Activated CD8-positive, alpha-beta T cell treated with anti-CD3 and anti-CD28 coated beads for 36 hours (primary cell): ENCODE results near the gene LRRC71. TPM values are rescaled to one million over a fixed set of nuclear protein-coding genes. Genes with fewer than 3 reads are reported as not detected.

Experiments used
- ATAC-seq: fragments of 200-7000 bp; cut with Tn5 transposase; one replicate; pipeline ENCODE4 v1.10.0; 2021; ENCODE audit warnings: mild to moderate bottlenecking, moderate library complexity
- CTCF ChIA-PET: fragments of 350-600 bp; sonication (Branson Sonifier 250); formaldehyde crosslinking; loops from one replicate; lab custom pipeline; 2021; ENCODE audit warnings: antibody characterized with exemption; lab: Charles Lee
- POLR2A ChIA-PET: fragments of 350-600 bp; sonication (Branson Sonifier 250); formaldehyde crosslinking; loops from one replicate; lab custom pipeline; 2021; ENCODE audit warnings: antibody characterized with exemption; lab: Charles Lee
- DNase-seq: peaks from one replicate; pipeline ENCODE4 v3.0.0-alpha.2; 2020
- H3K27ac Mint-ChIP-seq: one replicate; pipeline ENCODE4 v1.8.0; 2021; ENCODE audit warnings: mild to moderate bottlenecking, mixed read lengths
- H3K27me3 Mint-ChIP-seq: one replicate; pipeline ENCODE4 v1.8.0; 2021; ENCODE audit warnings: mixed read lengths
- H3K36me3 Mint-ChIP-seq: one replicate; pipeline ENCODE4 v1.8.0; 2021; ENCODE audit warnings: low read depth, mixed read lengths
- H3K4me1 Mint-ChIP-seq: one replicate; pipeline ENCODE4 v1.8.0; 2021; ENCODE audit warnings: low read depth, mixed read lengths
- H3K4me3 Mint-ChIP-seq: one replicate; pipeline ENCODE4 v1.8.0; 2021; ENCODE audit warnings: mild to moderate bottlenecking, moderate library complexity, mixed read lengths
- H3K9me3 Mint-ChIP-seq: one replicate; pipeline ENCODE4 v1.8.0; 2021; ENCODE audit warnings: mixed read lengths
- intact Hi-C: fragments of 100-400 bp; cut with micrococcal nuclease; formaldehyde crosslinking; loops from one replicate; pipeline ENCODE4 v1.10.0; 2022
- total RNA-seq, 2 experiments: library from RNA; stranded (reverse); gene quantifications; one replicate each; pipeline ENCODE4 v1.2.3, GENCODE V29; 2021
- TF ChIP-seq, protein P1 (sequence below): fragments of 200-600 bp; IDR thresholded peaks from one replicate; pipeline ENCODE4 v1.8.0; 2022; ENCODE audit warnings: antibody characterized with exemption, mild to moderate bottlenecking

LRRC71 gene
- total RNA-seq, 2 experiments from 2014 or later: not detected

DNA sequence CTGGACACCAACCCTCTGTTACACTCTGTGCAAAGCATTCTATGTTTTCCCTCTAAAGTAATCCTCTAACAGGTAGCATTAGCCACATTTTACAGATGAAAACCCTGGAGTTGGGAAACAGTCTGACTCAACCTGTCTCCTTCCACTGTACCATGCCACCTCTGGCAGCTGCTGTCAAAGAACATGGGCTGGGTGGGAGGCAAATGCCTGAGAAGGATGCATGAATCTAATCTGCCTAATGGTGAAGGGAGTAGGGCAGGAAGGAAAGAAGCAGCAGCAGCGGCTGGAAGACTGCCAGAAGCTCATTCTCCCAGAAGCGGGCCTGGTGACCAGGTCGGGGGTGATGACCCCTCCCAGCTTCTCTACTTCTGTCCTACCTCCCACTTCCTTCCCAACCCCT, 21.7 kb downstream of the LRRC71 start:
- DNase-seq: no peak
- Mint-ChIP-seq H3K9me3 (no peaks in the 10 kb centered on the region), H3K4me1 (no peaks in the 10 kb centered on the region), H3K4me3 (no peak overlapping the region), H3K27me3 (no peaks in the 10 kb centered on the region), H3K27ac (no peak overlapping the region), H3K36me3 (no peaks in the 10 kb centered on the region)
- CTCF ChIA-PET: no interaction called here
- POLR2A ChIA-PET: no interaction called here
- TF ChIP-seq, protein P1, sequence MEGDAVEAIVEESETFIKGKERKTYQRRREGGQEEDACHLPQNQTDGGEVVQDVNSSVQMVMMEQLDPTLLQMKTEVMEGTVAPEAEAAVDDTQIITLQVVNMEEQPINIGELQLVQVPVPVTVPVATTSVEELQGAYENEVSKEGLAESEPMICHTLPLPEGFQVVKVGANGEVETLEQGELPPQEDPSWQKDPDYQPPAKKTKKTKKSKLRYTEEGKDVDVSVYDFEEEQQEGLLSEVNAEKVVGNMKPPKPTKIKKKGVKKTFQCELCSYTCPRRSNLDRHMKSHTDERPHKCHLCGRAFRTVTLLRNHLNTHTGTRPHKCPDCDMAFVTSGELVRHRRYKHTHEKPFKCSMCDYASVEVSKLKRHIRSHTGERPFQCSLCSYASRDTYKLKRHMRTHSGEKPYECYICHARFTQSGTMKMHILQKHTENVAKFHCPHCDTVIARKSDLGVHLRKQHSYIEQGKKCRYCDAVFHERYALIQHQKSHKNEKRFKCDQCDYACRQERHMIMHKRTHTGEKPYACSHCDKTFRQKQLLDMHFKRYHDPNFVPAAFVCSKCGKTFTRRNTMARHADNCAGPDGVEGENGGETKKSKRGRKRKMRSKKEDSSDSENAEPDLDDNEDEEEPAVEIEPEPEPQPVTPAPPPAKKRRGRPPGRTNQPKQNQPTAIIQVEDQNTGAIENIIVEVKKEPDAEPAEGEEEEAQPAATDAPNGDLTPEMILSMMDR: no peak
- ATAC-seq: no peak
- intact Hi-C loops: no loop called here

DNA sequence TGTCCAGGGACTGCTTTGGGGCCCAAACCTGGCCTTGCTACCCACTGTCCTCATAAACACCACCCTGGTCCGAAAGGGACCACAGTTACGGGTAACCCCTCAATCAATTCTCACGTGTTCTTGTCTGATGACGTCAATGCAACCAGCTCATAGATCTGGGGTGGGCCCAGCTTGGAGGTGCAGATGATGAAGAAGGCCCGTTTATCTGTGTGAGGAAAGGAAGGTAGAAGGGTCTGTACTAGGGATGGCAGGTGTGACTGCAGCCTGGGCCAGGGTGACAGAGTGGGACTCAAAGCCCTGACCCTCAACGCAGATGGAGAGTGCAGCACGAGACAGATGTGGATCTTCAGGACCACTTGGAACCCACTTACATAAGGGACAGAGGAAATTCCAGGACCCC, 22.1 kb downstream of the LRRC71 start:
- Mint-ChIP-seq H3K4me3 (no peak overlapping the region), H3K27ac (no peak overlapping the region), H3K4me1 (no peaks in the 10 kb centered on the region), H3K27me3 (no peaks in the 10 kb centered on the region), H3K36me3 (no peaks in the 10 kb centered on the region), H3K9me3 (no peaks in the 10 kb centered on the region)
- DNase-seq (no peak), ATAC-seq (no peak)
- ChIA-PET CTCF (no interaction called here), POLR2A (no interaction called here)
- intact Hi-C loops: no loop called here
- TF ChIP-seq, protein P1: no peak

DNA sequence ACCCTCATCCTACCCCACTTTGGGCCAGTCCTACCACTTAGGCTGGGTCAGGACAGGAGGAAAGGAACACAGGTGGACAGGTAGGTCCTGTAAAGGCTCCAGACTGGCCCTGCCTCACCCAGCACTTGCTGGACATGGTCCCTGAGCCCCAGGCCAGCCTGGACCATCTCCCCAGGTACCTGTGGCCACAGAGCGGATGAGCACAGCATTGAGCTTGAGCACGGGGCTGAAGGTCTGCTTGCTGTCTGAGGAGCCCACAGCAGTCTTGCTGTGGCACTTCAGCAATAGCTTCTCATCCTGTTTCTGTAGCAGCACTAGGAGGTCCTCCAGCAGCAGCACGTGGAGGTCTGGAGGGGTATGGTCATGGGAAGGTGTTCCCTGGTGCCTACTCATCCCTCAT, 23.3 kb downstream of the LRRC71 start:
- ChIA-PET POLR2A (no interaction called here), CTCF (interaction anchor here (1.2 kb wide), 1 partner anchor 15 kb away, joined by 4 read pairs; no protein-coding TSS in a partner anchor)
- H3K27me3 Mint-ChIP-seq: no peaks in the 10 kb centered on the region
- TF ChIP-seq, protein P1: no peak
- H3K9me3 Mint-ChIP-seq: no peaks in the 10 kb centered on the region
- DNase-seq: no peak
- no peak for ATAC-seq
- no peaks in the 10 kb centered on the region for H3K36me3 Mint-ChIP-seq
- no peak overlapping the region for H3K27ac Mint-ChIP-seq
- intact Hi-C loops: no loop called here
- H3K4me3 Mint-ChIP-seq: no peak overlapping the region
- H3K4me1 Mint-ChIP-seq: no peaks in the 10 kb centered on the region

DNA sequence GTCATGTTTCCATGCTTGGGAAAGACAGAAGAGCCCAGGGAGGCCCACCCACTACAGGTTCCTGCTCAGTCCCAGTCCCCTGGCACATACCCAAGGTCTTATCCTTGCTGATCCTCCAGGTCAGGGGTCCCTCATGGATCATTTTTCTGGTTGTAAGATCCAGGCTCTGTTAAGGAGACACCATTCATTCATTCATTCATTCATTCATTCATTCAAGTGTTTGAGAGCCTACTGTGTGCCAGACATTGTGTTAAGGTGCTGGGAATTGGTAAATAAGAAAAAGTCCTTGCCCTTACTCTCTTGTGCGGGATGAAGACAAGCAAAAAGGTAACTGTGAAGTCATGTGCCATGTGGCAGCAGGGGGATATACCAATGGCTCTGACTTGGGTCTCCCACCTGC, 23.8 kb downstream of the LRRC71 start:
- Mint-ChIP-seq H3K4me3 (no peak overlapping the region), H3K4me1 (no peaks in the 10 kb centered on the region), H3K36me3 (no peaks in the 10 kb centered on the region), H3K27ac (no peak overlapping the region), H3K9me3 (no peaks in the 10 kb centered on the region), H3K27me3 (no peaks in the 10 kb centered on the region)
- intact Hi-C loops: no loop called here
- TF ChIP-seq, protein P1: no peak
- ATAC-seq (no peak), DNase-seq (no peak)
- CTCF ChIA-PET: interaction anchor here (1.2 kb wide), 1 partner anchor 16 kb away, joined by 4 read pairs; no protein-coding TSS in a partner anchor
- POLR2A ChIA-PET: no interaction called here

DNA sequence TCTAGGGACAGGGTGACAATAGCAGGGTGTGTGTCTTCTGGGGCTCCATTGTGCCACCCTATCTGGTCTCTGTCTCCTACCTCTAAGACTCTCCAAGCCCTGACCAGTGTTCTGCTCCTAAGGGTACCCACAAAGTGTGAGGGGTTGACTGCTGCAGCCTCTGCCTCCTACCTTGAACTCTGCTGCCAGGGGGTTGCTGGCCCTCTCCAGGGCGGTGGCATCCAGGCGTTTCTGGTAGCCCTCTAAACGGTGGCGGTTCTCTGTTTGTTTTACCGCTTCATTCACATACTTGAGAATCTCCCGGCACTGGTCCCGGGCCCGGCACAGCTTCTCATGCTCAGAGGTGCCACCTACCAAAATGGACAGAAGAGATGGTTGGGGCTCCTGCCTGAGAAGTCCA, 24.4 kb downstream of the LRRC71 start:
- ATAC-seq (no peak), DNase-seq (no peak)
- ChIA-PET POLR2A (no interaction called here), CTCF (no interaction called here)
- H3K27me3 Mint-ChIP-seq: no peaks in the 10 kb centered on the region
- H3K4me1 Mint-ChIP-seq: no peaks in the 10 kb centered on the region
- H3K27ac Mint-ChIP-seq: no peak overlapping the region
- intact Hi-C loops: no loop called here
- no peak overlapping the region for H3K4me3 Mint-ChIP-seq
- TF ChIP-seq, protein P1: no peak
- H3K36me3 Mint-ChIP-seq: no peaks in the 10 kb centered on the region
- H3K9me3 Mint-ChIP-seq: no peaks in the 10 kb centered on the region
